GM12878 (cell line): ENCODE results near the gene PATJ. TPM values are rescaled to one million over a fixed set of nuclear protein-coding genes. Genes with fewer than 3 reads are reported as not detected.

ENCODE experiments used
- ATAC-seq: fragments of 200-7000 bp; cut with Tn5 transposase; 3 replicates; pipeline ENCODE4 v1.9.1; 2020; ENCODE audit warnings: mild to moderate bottlenecking, moderate library complexity
- BruUV-seq: library from RNA; stranded (reverse); fragments of 400-500 nt; replicated peaks from 2 replicates; lab custom pipeline; 2021; lab: Mats Ljungman, UMichigan
- CTCF ChIA-PET: fragments of 300-600 bp; sonication (Branson Sonifier 250); formaldehyde crosslinking; extraction: SDS; loops from one replicate; lab custom pipeline; 2021; ENCODE audit warnings: inconsistent platforms; lab: Yijun Ruan, JAX
- POLR2A ChIA-PET: fragments of 350-600 bp; formaldehyde crosslinking; extraction: SDS; loops from one replicate; lab custom pipeline; 2021; ENCODE audit warnings: inconsistent platforms; lab: Charles Lee
- RAD21 ChIA-PET: fragments of 300-600 bp; sonication (Branson Sonifier 250); formaldehyde crosslinking; loops from one replicate; lab custom pipeline; 2023; ENCODE audit warnings: antibody characterized with exemption; ENCODE audit not compliant: unreplicated experiment; lab: Charles Lee
- SMC1A ChIA-PET: fragments of 300-600 bp; sonication (Branson Sonifier 250); formaldehyde crosslinking; loops from one replicate; lab custom pipeline; 2023; ENCODE audit not compliant: unreplicated experiment, uncharacterized antibody; lab: Charles Lee
- DNase-seq: peaks from one replicate; pipeline ENCODE4 v3.0.0-alpha.2; 2011; ENCODE audit warnings: low read depth, low spot score
- FAIRE-seq: peaks from 3 replicates; lab custom pipeline; 2011; peaks lifted over from hg19 to GRCh38; lab: Jason Lieb, UNC
- H2AFZ ChIP-seq: 2 replicates; pipeline ENCODE4 v1.6.0; 2011; ENCODE audit warnings: low read depth, low read length, control low read depth; ENCODE audit not compliant: control insufficient read depth
- H3K27ac ChIP-seq: 2 replicates; pipeline ENCODE4 v1.5.1; 2011; ENCODE audit warnings: control low read depth; ENCODE audit not compliant: control insufficient read depth, insufficient read depth
- H3K27me3 ChIP-seq, 2 experiments: replicated peaks in 1 of 2; 2 replicates each; pipeline versions ENCODE4 v1.6.0 to v1.6.1; 2011; ENCODE audit warnings: low read length in 1 of 2; ENCODE audit not compliant: control insufficient read depth in 2 of 2, insufficient read depth in 2 of 2
- H3K36me3 ChIP-seq, 2 experiments: 2 replicates each; pipeline ENCODE4 v1.5.1; 2011; ENCODE audit warnings: low read length in 1 of 2; ENCODE audit not compliant: control insufficient read depth in 2 of 2, insufficient read depth in 2 of 2
- H3K4me1 ChIP-seq: 2 replicates; pipeline ENCODE4 v1.6.1; 2011; ENCODE audit warnings: mild to moderate bottlenecking, low read length, moderate library complexity, mixed read lengths; ENCODE audit not compliant: control insufficient read depth, insufficient read depth
- H3K4me2 ChIP-seq: 2 replicates; pipeline ENCODE4 v1.6.0; 2011; ENCODE audit warnings: control low read depth; ENCODE audit not compliant: control insufficient read depth, insufficient read depth
- H3K4me3 ChIP-seq: fragments of 200-600 bp; sonication (generic); 2 replicates; pipeline ENCODE4 v1.5.1; 2016
- H3K79me2 ChIP-seq: 2 replicates; pipeline ENCODE4 v1.6.0; 2011; ENCODE audit warnings: low read length; ENCODE audit not compliant: control insufficient read depth, insufficient read depth
- H3K9ac ChIP-seq: 2 replicates; pipeline ENCODE4 v1.8.0; 2011; ENCODE audit warnings: low read length, control low read depth, mixed read lengths; ENCODE audit not compliant: control insufficient read depth, insufficient read depth
- H3K9me3 ChIP-seq: replicated peaks from 3 replicates; pipeline ENCODE4 v1.5.1; 2011; ENCODE audit warnings: mild to moderate bottlenecking, low read length; ENCODE audit not compliant: control insufficient read depth, insufficient read depth
- H4K20me1 ChIP-seq: 2 replicates; pipeline ENCODE4 v1.6.0; 2011; ENCODE audit not compliant: control insufficient read depth, insufficient read depth
- IKZF1 ChIP-seq: fragments of 450-650 bp; conservative IDR thresholded peaks from 2 replicates; pipeline ENCODE4 v1.6.1; 2017; ENCODE audit warnings: antibody characterized with exemption, mild to moderate bottlenecking
- TCF12 ChIP-seq: IDR thresholded peaks from 2 replicates; pipeline ENCODE4 v1.6.1; 2011; ENCODE audit warnings: low read depth, mild to moderate bottlenecking, low read length
- YY1 ChIP-seq: IDR thresholded peaks from 2 replicates; pipeline ENCODE4 v1.6.1; 2011; ENCODE audit warnings: low read depth, mild to moderate bottlenecking, low read length
- WGBS: methylation state at CpG from one replicate; pipeline ENCODE4 v1.1.6; 2016; ENCODE audit warnings: low lambda C conversion rate; ENCODE audit not compliant: insufficient replicate concordance, insufficient coverage; ENCODE audit errors: missing lambda C conversion rate; 5-methylcytosine and 5-hydroxymethylcytosine counted together
- in situ Hi-C: fragments of 300-500 bp; cut with MboI; formaldehyde crosslinking; loops from 9 replicates; pipeline ENCODE4 v1.14.3; 2018; ENCODE audit warnings: mixed read lengths
- intact Hi-C: fragments of 100-400 bp; cut with micrococcal nuclease; formaldehyde crosslinking; loops from one replicate; pipeline ENCODE4 v1.14.2; 2022; ENCODE audit not compliant: unreplicated experiment
- polyA plus RNA-seq, 11 experiments: library from polyadenylated mRNA; depleted of rRNA in 4 of 11; unstranded in 6 of 11; stranded (reverse) in 5 of 11; fragments of >200 nt; fragmentation: Nextera tagmentation in 4 of 11; fragmentation: Illumina TruSeq in 1 of 11; extraction: Ambion mirVana in 4 of 11; extraction: Trizol in 1 of 11; gene quantifications; 1 replicate in 1 of 11; 2 replicates in 10 of 11; pipeline versions ENCODE4 v1.2.1 to v1.2.3, GENCODE V29; 2011 to 2016; ENCODE audit warnings: inconsistent platforms in 2 of 11, missing spikeins in 2 of 11, low read depth in 1 of 11
- total RNA-seq, 4 experiments: library from RNA; depleted of rRNA in 3 of 4; stranded (reverse); fragments of >200 nt in 3 of 4; fragmentation: Illumina TruSeq in 1 of 4; extraction: Trizol in 1 of 4; gene quantifications; 2 replicates each; pipeline versions ENCODE4 v1.2.1 to v1.2.3, GENCODE V29; 2013 to 2021
- TF ChIP-seq, protein P1 (sequence below): fragments of 450-650 bp; formaldehyde crosslinking; IDR thresholded peaks from 2 replicates; pipeline ENCODE4 v1.4.0; 2020; ENCODE audit warnings: mild to moderate bottlenecking, moderate library complexity

The PATJ gene
- total and polyA plus RNA-seq, 10 of the 15 experiments (the other 5 are each of a cell fraction or from before 2014, with no cell fraction given) = 2.8 to 13.9 (median 6.9) TPM

DNA sequence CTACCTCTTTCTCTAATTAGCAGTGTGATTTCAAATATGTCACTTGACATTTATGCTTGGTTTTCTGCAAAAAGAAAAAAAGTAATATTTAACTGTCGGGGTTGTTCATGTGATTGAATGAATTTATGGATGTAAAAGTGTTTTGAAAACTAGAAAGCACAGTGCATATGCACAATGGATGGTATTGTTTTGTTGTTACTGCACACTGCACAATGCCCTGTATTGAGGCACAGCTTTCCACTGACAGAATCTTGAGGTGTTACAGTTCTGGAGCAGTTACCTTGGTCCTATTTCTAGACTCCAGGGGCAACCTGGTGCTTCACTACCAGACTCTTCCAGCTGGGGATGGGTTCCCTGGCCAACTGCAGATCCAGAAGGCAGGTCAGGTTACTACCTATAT lies 335.5 kb downstream of the PATJ start:
- DNase-seq (no peak), ATAC-seq (no peak), FAIRE-seq (no peak)
- ChIA-PET RAD21 (interaction anchor here (0.6 kb wide), 1 partner anchor 928 kb away, joined by 3 read pairs; no protein-coding TSS in a partner anchor), SMC1A (no interaction called here), CTCF (no interaction called here), POLR2A (no interaction called here)
- in situ Hi-C loops (no loop called here), intact Hi-C loops (loop anchor here (10.0 kb wide), 1 partner anchor 223 kb away; no protein-coding TSS in a partner anchor)
- Histone ChIP-seq H3K27me3 (no peaks in the 10 kb centered on the region), H2AFZ (no peak overlapping the region), H3K36me3 (no peaks in the 10 kb centered on the region), H3K9ac (no peak overlapping the region), H3K9me3 (no peaks in the 10 kb centered on the region), H3K79me2 (no peaks in the 10 kb centered on the region), H3K27ac (no peak overlapping the region), H3K4me3 (no peak overlapping the region), H4K20me1 (no peaks in the 10 kb centered on the region), H3K4me2 (no peak overlapping the region), H3K4me1 (no peaks in the 10 kb centered on the region)
- BruUV-seq = no TSS peak
- 42% methylated on average over 1 of the region's 1 CpG for WGBS
- TF ChIP-seq IKZF1 (no peak), TCF12 (no peak), YY1 (no peak)
- TF ChIP-seq, protein P1, sequence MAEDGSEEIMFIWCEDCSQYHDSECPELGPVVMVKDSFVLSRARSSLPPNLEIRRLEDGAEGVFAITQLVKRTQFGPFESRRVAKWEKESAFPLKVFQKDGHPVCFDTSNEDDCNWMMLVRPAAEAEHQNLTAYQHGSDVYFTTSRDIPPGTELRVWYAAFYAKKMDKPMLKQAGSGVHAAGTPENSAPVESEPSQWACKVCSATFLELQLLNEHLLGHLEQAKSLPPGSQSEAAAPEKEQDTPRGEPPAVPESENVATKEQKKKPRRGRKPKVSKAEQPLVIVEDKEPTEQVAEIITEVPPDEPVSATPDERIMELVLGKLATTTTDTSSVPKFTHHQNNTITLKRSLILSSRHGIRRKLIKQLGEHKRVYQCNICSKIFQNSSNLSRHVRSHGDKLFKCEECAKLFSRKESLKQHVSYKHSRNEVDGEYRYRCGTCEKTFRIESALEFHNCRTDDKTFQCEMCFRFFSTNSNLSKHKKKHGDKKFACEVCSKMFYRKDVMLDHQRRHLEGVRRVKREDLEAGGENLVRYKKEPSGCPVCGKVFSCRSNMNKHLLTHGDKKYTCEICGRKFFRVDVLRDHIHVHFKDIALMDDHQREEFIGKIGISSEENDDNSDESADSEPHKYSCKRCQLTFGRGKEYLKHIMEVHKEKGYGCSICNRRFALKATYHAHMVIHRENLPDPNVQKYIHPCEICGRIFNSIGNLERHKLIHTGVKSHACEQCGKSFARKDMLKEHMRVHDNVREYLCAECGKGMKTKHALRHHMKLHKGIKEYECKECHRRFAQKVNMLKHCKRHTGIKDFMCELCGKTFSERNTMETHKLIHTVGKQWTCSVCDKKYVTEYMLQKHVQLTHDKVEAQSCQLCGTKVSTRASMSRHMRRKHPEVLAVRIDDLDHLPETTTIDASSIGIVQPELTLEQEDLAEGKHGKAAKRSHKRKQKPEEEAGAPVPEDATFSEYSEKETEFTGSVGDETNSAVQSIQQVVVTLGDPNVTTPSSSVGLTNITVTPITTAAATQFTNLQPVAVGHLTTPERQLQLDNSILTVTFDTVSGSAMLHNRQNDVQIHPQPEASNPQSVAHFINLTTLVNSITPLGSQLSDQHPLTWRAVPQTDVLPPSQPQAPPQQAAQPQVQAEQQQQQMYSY (CRISPR knock-in tag) = no peak
